GM12878 (cell line): Measurements from ENCODE around the gene AGER. TPM values are rescaled to one million over a fixed set of nuclear protein-coding genes. Genes with fewer than 3 reads are reported as not detected.

ENCODE experiments used
- ATAC-seq: fragments of 200-7000 bp; cut with Tn5 transposase; 3 replicates; pipeline ENCODE4 v1.9.1; 2020; ENCODE audit warnings: mild to moderate bottlenecking, moderate library complexity
- BruUV-seq: library from RNA; stranded (reverse); fragments of 400-500 nt; replicated peaks from 2 replicates; lab custom pipeline; 2021; lab: Mats Ljungman, UMichigan
- CTCF ChIA-PET: fragments of 300-600 bp; sonication (Branson Sonifier 250); formaldehyde crosslinking; extraction: SDS; loops from one replicate; lab custom pipeline; 2021; ENCODE audit warnings: inconsistent platforms; lab: Yijun Ruan, JAX
- POLR2A ChIA-PET: fragments of 350-600 bp; formaldehyde crosslinking; extraction: SDS; loops from one replicate; lab custom pipeline; 2021; ENCODE audit warnings: inconsistent platforms; lab: Charles Lee
- RAD21 ChIA-PET: fragments of 300-600 bp; sonication (Branson Sonifier 250); formaldehyde crosslinking; loops from one replicate; lab custom pipeline; 2023; ENCODE audit warnings: antibody characterized with exemption; ENCODE audit not compliant: unreplicated experiment; lab: Charles Lee
- SMC1A ChIA-PET: fragments of 300-600 bp; sonication (Branson Sonifier 250); formaldehyde crosslinking; loops from one replicate; lab custom pipeline; 2023; ENCODE audit not compliant: unreplicated experiment, uncharacterized antibody; lab: Charles Lee
- DNase-seq: peaks from one replicate; pipeline ENCODE4 v3.0.0-alpha.2; 2011; ENCODE audit warnings: low read depth, low spot score
- FAIRE-seq: peaks from 3 replicates; lab custom pipeline; 2011; peaks lifted over from hg19 to GRCh38; lab: Jason Lieb, UNC
- H2AFZ ChIP-seq: 2 replicates; pipeline ENCODE4 v1.6.0; 2011; ENCODE audit warnings: low read depth, low read length, control low read depth; ENCODE audit not compliant: control insufficient read depth
- H3K27ac ChIP-seq: 2 replicates; pipeline ENCODE4 v1.5.1; 2011; ENCODE audit warnings: control low read depth; ENCODE audit not compliant: control insufficient read depth, insufficient read depth
- H3K27me3 ChIP-seq, 2 experiments: replicated peaks in 1 of 2; 2 replicates each; pipeline versions ENCODE4 v1.6.0 to v1.6.1; 2011; ENCODE audit warnings: low read length in 1 of 2; ENCODE audit not compliant: control insufficient read depth in 2 of 2, insufficient read depth in 2 of 2
- H3K36me3 ChIP-seq, 2 experiments: 2 replicates each; pipeline ENCODE4 v1.5.1; 2011; ENCODE audit warnings: low read length in 1 of 2; ENCODE audit not compliant: control insufficient read depth in 2 of 2, insufficient read depth in 2 of 2
- H3K4me1 ChIP-seq: 2 replicates; pipeline ENCODE4 v1.6.1; 2011; ENCODE audit warnings: mild to moderate bottlenecking, low read length, moderate library complexity, mixed read lengths; ENCODE audit not compliant: control insufficient read depth, insufficient read depth
- H3K4me2 ChIP-seq: 2 replicates; pipeline ENCODE4 v1.6.0; 2011; ENCODE audit warnings: control low read depth; ENCODE audit not compliant: control insufficient read depth, insufficient read depth
- H3K4me3 ChIP-seq: fragments of 200-600 bp; sonication (generic); 2 replicates; pipeline ENCODE4 v1.5.1; 2016
- H3K79me2 ChIP-seq: 2 replicates; pipeline ENCODE4 v1.6.0; 2011; ENCODE audit warnings: low read length; ENCODE audit not compliant: control insufficient read depth, insufficient read depth
- H3K9ac ChIP-seq: 2 replicates; pipeline ENCODE4 v1.8.0; 2011; ENCODE audit warnings: low read length, control low read depth, mixed read lengths; ENCODE audit not compliant: control insufficient read depth, insufficient read depth
- H3K9me3 ChIP-seq: replicated peaks from 3 replicates; pipeline ENCODE4 v1.5.1; 2011; ENCODE audit warnings: mild to moderate bottlenecking, low read length; ENCODE audit not compliant: control insufficient read depth, insufficient read depth
- H4K20me1 ChIP-seq: 2 replicates; pipeline ENCODE4 v1.6.0; 2011; ENCODE audit not compliant: control insufficient read depth, insufficient read depth
- CHD2 ChIP-seq: IDR thresholded peaks from 2 replicates; pipeline ENCODE4 v1.6.1; 2011; ENCODE audit warnings: low read depth, low read length, improper control_type of control experiment, borderline replicate concordance
- EGR1 ChIP-seq, 2 experiments: IDR thresholded peaks; 1 replicate in 1 of 2; 2 replicates in 1 of 2; pipeline ENCODE4 v1.6.1; 2011 to 2012; ENCODE audit warnings: low read depth in 2 of 2, low read length in 2 of 2, borderline replicate concordance in 1 of 2, mild to moderate bottlenecking in 1 of 2, moderate library complexity in 1 of 2
- ETV6 ChIP-seq, 2 experiments: fragments of 450-650 bp in 1 of 2; IDR thresholded peaks in 1 of 2; conservative IDR thresholded peaks in 1 of 2; 2 replicates each; pipeline ENCODE4 v1.6.1; 2014; ENCODE audit warnings: antibody characterized with exemption in 1 of 2, borderline replicate concordance in 1 of 2, low read depth in 1 of 2, mild to moderate bottlenecking in 1 of 2, moderate library complexity in 1 of 2
- HCFC1 ChIP-seq: fragments of 150-350 bp; IDR thresholded peaks from 2 replicates; pipeline ENCODE4 v1.6.1; 2014; ENCODE audit warnings: low read length
- IRF4 ChIP-seq: IDR thresholded peaks from 2 replicates; pipeline ENCODE4 v1.6.1; 2011; ENCODE audit warnings: low read depth, low read length
- RAD21 ChIP-seq: IDR thresholded peaks from 2 replicates; pipeline ENCODE4 v1.6.1; 2011; ENCODE audit warnings: mild to moderate bottlenecking, low read depth, low read length, moderate library complexity; ENCODE audit not compliant: insufficient read depth
- TAF1 ChIP-seq: IDR thresholded peaks from 2 replicates; pipeline ENCODE4 v1.6.1; 2011; ENCODE audit warnings: mild to moderate bottlenecking, low read depth, low read length, borderline replicate concordance
- WGBS: methylation state at CpG from one replicate; pipeline ENCODE4 v1.1.6; 2016; ENCODE audit warnings: low lambda C conversion rate; ENCODE audit not compliant: insufficient replicate concordance, insufficient coverage; ENCODE audit errors: missing lambda C conversion rate; 5-methylcytosine and 5-hydroxymethylcytosine counted together
- in situ Hi-C: fragments of 300-500 bp; cut with MboI; formaldehyde crosslinking; loops from 9 replicates; pipeline ENCODE4 v1.14.3; 2018; ENCODE audit warnings: mixed read lengths
- intact Hi-C: fragments of 100-400 bp; cut with micrococcal nuclease; formaldehyde crosslinking; loops from one replicate; pipeline ENCODE4 v1.14.2; 2022; ENCODE audit not compliant: unreplicated experiment
- polyA plus RNA-seq, 11 experiments: library from polyadenylated mRNA; depleted of rRNA in 4 of 11; unstranded in 6 of 11; stranded (reverse) in 5 of 11; fragments of >200 nt; fragmentation: Nextera tagmentation in 4 of 11; fragmentation: Illumina TruSeq in 1 of 11; extraction: Ambion mirVana in 4 of 11; extraction: Trizol in 1 of 11; gene quantifications; 1 replicate in 1 of 11; 2 replicates in 10 of 11; pipeline versions ENCODE4 v1.2.1 to v1.2.3, GENCODE V29; 2011 to 2016; ENCODE audit warnings: inconsistent platforms in 2 of 11, missing spikeins in 2 of 11, low read depth in 1 of 11
- total RNA-seq, 4 experiments: library from RNA; depleted of rRNA in 3 of 4; stranded (reverse); fragments of >200 nt in 3 of 4; fragmentation: Illumina TruSeq in 1 of 4; extraction: Trizol in 1 of 4; gene quantifications; 2 replicates each; pipeline versions ENCODE4 v1.2.1 to v1.2.3, GENCODE V29; 2013 to 2021
- TF ChIP-seq, protein P1 (sequence below): fragments of 450-650 bp; IDR thresholded peaks from 2 replicates; pipeline ENCODE4 v1.6.1; 2017; ENCODE audit warnings: mild to moderate bottlenecking, low read depth, inconsistent platforms; ENCODE audit not compliant: poor library complexity, severe bottlenecking
- TF ChIP-seq, protein P2 (sequence below): fragments of 450-650 bp; IDR thresholded peaks from 2 replicates; pipeline ENCODE4 v1.6.1; 2017; ENCODE audit warnings: mild to moderate bottlenecking
- TF ChIP-seq, protein P3 (sequence below): fragments of 450-650 bp; IDR thresholded peaks from 2 replicates; pipeline ENCODE4 v1.6.1; 2017; ENCODE audit warnings: antibody characterized with exemption, mild to moderate bottlenecking, moderate library complexity
- TF ChIP-seq, protein P4 (sequence below): IDR thresholded peaks from 2 replicates; pipeline ENCODE4 v1.6.1; 2011; ENCODE audit warnings: low read depth, low read length, improper control_type of control experiment, borderline replicate concordance

The AGER gene
- total and polyA plus RNA-seq, 10 of the 15 experiments (the other 5 are each of a cell fraction or from before 2014, with no cell fraction given) = 1.1 to 18.2 (median 3.9) TPM

DNA sequence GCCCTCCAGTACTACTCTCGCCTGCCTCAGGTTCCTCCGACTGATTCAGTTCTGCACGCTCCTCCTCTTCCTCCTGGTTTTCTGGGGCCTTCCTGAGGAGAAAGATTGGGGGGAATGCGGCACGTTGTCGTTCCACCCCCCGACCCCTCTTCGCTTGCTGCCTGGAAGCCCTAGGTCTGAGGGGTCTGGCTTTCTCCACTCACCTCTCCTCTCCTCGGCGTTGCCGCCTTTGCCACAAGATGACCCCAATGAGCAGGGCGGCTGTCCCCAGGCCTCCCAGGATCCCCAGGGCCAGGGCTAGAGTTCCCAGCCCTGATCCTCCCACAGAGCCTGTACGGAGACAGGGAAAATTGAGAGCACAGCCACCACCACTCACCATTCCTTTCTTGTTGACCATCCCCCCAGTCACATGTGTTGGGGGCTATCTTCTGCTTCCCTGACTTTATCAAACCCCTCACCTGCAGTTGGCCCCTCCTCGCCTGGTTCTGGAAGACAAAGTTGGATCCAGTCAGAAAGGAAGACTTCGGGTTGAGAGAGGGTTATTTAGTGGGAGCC lies 2.8 kb downstream of the AGER start:
- intact Hi-C loops (no loop called here), in situ Hi-C loops (no loop called here)
- BruUV-seq = no TSS peak
- Histone ChIP-seq H3K27ac (no peak overlapping the region), H3K27me3 (no peaks in the 10 kb centered on the region), H3K4me2 (no peak overlapping the region), H3K4me1 (peaks cover 8% of the 10 kb centered on the region), H3K79me2 (peaks cover 10% of the 10 kb centered on the region), H2AFZ (no peak overlapping the region), H3K9me3 (no peaks in the 10 kb centered on the region), H3K4me3 (no peak overlapping the region), H3K9ac (no peak overlapping the region), H3K36me3 (peaks cover 4 to 5% of the 10 kb centered on the region in 2 experiments; a peak in 3 of 4 replicates), H4K20me1 (no peaks in the 10 kb centered on the region)
- DNase-seq (no peak), FAIRE-seq (no peak), ATAC-seq (no peak)
- WGBS = 89% methylated on average over 15 of the region's 15 CpGs
- ChIA-PET CTCF (interaction anchor here (0.5 kb wide), 1 partner anchor 616 kb away, joined by 3 read pairs; no protein-coding TSS in a partner anchor), RAD21 (no interaction called here), POLR2A (interaction anchor here (5.7 kb wide), 1 partner anchor 9 kb away, joined by 123 read pairs; the partner anchor contains the start of genes GPSM3 and PBX2), SMC1A (interaction anchor here (1.5 kb wide), 1 partner anchor 15 kb away, joined by 3 read pairs; no protein-coding TSS in a partner anchor)
- TF ChIP-seq TAF1 = no peak
- TF ChIP-seq, protein P1, sequence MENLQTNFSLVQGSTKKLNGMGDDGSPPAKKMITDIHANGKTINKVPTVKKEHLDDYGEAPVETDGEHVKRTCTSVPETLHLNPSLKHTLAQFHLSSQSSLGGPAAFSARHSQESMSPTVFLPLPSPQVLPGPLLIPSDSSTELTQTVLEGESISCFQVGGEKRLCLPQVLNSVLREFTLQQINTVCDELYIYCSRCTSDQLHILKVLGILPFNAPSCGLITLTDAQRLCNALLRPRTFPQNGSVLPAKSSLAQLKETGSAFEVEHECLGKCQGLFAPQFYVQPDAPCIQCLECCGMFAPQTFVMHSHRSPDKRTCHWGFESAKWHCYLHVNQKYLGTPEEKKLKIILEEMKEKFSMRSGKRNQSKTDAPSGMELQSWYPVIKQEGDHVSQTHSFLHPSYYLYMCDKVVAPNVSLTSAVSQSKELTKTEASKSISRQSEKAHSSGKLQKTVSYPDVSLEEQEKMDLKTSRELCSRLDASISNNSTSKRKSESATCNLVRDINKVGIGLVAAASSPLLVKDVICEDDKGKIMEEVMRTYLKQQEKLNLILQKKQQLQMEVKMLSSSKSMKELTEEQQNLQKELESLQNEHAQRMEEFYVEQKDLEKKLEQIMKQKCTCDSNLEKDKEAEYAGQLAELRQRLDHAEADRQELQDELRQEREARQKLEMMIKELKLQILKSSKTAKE = no peak
- TF ChIP-seq, protein P2, sequence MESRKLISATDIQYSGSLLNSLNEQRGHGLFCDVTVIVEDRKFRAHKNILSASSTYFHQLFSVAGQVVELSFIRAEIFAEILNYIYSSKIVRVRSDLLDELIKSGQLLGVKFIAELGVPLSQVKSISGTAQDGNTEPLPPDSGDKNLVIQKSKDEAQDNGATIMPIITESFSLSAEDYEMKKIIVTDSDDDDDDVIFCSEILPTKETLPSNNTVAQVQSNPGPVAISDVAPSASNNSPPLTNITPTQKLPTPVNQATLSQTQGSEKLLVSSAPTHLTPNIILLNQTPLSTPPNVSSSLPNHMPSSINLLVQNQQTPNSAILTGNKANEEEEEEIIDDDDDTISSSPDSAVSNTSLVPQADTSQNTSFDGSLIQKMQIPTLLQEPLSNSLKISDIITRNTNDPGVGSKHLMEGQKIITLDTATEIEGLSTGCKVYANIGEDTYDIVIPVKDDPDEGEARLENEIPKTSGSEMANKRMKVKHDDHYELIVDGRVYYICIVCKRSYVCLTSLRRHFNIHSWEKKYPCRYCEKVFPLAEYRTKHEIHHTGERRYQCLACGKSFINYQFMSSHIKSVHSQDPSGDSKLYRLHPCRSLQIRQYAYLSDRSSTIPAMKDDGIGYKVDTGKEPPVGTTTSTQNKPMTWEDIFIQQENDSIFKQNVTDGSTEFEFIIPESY = no peak
- TF ChIP-seq, protein P3, sequence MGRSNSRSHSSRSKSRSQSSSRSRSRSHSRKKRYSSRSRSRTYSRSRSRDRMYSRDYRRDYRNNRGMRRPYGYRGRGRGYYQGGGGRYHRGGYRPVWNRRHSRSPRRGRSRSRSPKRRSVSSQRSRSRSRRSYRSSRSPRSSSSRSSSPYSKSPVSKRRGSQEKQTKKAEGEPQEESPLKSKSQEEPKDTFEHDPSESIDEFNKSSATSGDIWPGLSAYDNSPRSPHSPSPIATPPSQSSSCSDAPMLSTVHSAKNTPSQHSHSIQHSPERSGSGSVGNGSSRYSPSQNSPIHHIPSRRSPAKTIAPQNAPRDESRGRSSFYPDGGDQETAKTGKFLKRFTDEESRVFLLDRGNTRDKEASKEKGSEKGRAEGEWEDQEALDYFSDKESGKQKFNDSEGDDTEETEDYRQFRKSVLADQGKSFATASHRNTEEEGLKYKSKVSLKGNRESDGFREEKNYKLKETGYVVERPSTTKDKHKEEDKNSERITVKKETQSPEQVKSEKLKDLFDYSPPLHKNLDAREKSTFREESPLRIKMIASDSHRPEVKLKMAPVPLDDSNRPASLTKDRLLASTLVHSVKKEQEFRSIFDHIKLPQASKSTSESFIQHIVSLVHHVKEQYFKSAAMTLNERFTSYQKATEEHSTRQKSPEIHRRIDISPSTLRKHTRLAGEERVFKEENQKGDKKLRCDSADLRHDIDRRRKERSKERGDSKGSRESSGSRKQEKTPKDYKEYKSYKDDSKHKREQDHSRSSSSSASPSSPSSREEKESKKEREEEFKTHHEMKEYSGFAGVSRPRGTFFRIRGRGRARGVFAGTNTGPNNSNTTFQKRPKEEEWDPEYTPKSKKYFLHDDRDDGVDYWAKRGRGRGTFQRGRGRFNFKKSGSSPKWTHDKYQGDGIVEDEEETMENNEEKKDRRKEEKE = no peak
- TF ChIP-seq EGR1 (IDR thresholded peaks at IDR 0.05; ENCODE audit: borderline replicate concordance in 1 of 2, low read depth in 2 of 2, low read length in 2 of 2) = no peak
- no peak for TF ChIP-seq ETV6 (conservative IDR thresholded peaks at IDR 0.05 in 1 of 2, IDR thresholded peaks at IDR 0.05 in 1 of 2; ENCODE audit: borderline replicate concordance in 1 of 2, low read depth in 1 of 2)
- TF ChIP-seq CHD2 = no peak
- no peak for TF ChIP-seq RAD21
- no peak for TF ChIP-seq HCFC1
- TF ChIP-seq, protein P4, sequence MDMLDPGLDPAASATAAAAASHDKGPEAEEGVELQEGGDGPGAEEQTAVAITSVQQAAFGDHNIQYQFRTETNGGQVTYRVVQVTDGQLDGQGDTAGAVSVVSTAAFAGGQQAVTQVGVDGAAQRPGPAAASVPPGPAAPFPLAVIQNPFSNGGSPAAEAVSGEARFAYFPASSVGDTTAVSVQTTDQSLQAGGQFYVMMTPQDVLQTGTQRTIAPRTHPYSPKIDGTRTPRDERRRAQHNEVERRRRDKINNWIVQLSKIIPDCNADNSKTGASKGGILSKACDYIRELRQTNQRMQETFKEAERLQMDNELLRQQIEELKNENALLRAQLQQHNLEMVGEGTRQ = no peak
- TF ChIP-seq IRF4 = no peak
